ENCODE data around the gene AOAH.
A peak's percentile ranks its signal among the peaks of the same experiment; 100 is the strongest.
"Not testable (repeated sequence)": the region's sequence is repeated elsewhere in the genome, so short reads cannot be mapped to it uniquely, and the experiment has no call there.

The AOAH gene

GRCh38 chr7:36707465-36707864, 16.8 kb downstream of the AOAH start:
- peaks cover 74% of the 10 kb centered on the region for H3K4me1 Mint-ChIP-seq (ENCODE audit: low read depth)
- H3K4me3 Mint-ChIP-seq: peak overlapping the region; percentile 61
- no peaks in the 10 kb centered on the region for H3K27me3 Mint-ChIP-seq (ENCODE audit: low read depth)
- peak overlapping the region; percentile 79 for H3K27ac Mint-ChIP-seq
- H3K36me3 Mint-ChIP-seq (ENCODE audit: low read depth): peaks cover 93% of the 10 kb centered on the region
- peaks cover 53% of the 10 kb centered on the region for H3K9me3 Mint-ChIP-seq
- DNase-seq (ENCODE audit: low spot score): no peak

- H3K27me3 Mint-ChIP-seq (ENCODE audit: low read depth); DNase-seq (ENCODE audit: low spot score): not testable (repeated sequence)
- Mint-ChIP-seq H3K27ac (peak overlapping the region; percentile 48), H3K4me1 (ENCODE audit: low read depth) (peaks cover 65% of the 10 kb centered on the region), H3K4me3 (peak overlapping the region; percentile 16), H3K9me3 (peaks cover 52% of the 10 kb centered on the region), H3K36me3 (ENCODE audit: low read depth) (peaks cover 83% of the 10 kb centered on the region)
Measured at GRCh38 chr7:36703860-36704259, 20.4 kb downstream of the AOAH start.

- Mint-ChIP-seq H3K9me3 (peaks cover 3% of the 10 kb centered on the region), H3K4me1 (ENCODE audit: low read depth) (peaks cover 48% of the 10 kb centered on the region), H3K27ac (peak overlapping the region; percentile 93), H3K27me3 (ENCODE audit: low read depth) (no peaks in the 10 kb centered on the region), H3K4me3 (peak overlapping the region; percentile 78), H3K36me3 (ENCODE audit: low read depth) (peaks cover 42% of the 10 kb centered on the region)
- DNase-seq (ENCODE audit: low spot score): no peak
Measured at GRCh38 chr7:36692456-36692855, 31.8 kb downstream of the AOAH start.

- peak overlapping the region; percentile 93 for H3K27ac Mint-ChIP-seq
- H3K4me1 Mint-ChIP-seq (ENCODE audit: low read depth): peaks cover 52% of the 10 kb centered on the region
- peaks cover 3% of the 10 kb centered on the region for H3K9me3 Mint-ChIP-seq
- peaks cover 41% of the 10 kb centered on the region for H3K36me3 Mint-ChIP-seq (ENCODE audit: low read depth)
- no peaks in the 10 kb centered on the region for H3K27me3 Mint-ChIP-seq (ENCODE audit: low read depth)
- DNase-seq (ENCODE audit: low spot score): no peak
- H3K4me3 Mint-ChIP-seq: peak overlapping the region; percentile 78
Measured at GRCh38 chr7:36691983-36692382, 32.3 kb downstream of the AOAH start.

GRCh38 chr7:36690514-36691187, 33.6 kb downstream of the AOAH start:
- no peak for DNase-seq (ENCODE audit: low spot score)
- Mint-ChIP-seq H3K27me3 (ENCODE audit: low read depth) (no peaks in the 10 kb centered on the region), H3K4me3 (peak overlapping the region; percentile 60), H3K27ac (peak overlapping the region; percentile 93), H3K36me3 (ENCODE audit: low read depth) (peaks cover 39% of the 10 kb centered on the region), H3K9me3 (peaks cover 3% of the 10 kb centered on the region), H3K4me1 (ENCODE audit: low read depth) (peaks cover 59% of the 10 kb centered on the region)

DNA sequence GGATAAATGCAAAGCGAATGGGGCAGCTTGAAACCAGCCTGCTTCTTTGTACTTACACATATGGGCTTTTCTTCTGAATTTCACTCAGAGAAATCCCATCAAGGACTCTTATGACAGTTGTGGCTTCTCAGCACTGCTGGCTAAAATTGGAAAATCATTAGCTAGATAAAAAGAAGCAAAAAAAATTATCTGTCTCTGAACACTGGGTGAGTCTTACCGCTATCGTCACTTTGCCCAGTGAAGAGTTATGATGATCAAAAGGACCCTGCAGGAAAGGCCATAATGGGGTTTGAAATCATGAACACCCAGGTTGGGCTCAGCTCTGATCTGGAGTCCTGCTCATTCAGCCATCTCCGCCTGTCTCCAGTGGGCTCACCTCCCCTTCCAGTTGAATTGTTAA, 34.3 kb downstream of the AOAH start:
- H3K27me3 Mint-ChIP-seq (ENCODE audit: low read depth): no peaks in the 10 kb centered on the region
- peak overlapping the region; percentile 93 for H3K27ac Mint-ChIP-seq
- H3K4me3 Mint-ChIP-seq: peak overlapping the region; percentile 60
- DNase-seq (ENCODE audit: low spot score): no peak
- peaks cover 3% of the 10 kb centered on the region for H3K9me3 Mint-ChIP-seq
- H3K4me1 Mint-ChIP-seq (ENCODE audit: low read depth): peaks cover 63% of the 10 kb centered on the region
- H3K36me3 Mint-ChIP-seq (ENCODE audit: low read depth): peaks cover 44% of the 10 kb centered on the region

DNA sequence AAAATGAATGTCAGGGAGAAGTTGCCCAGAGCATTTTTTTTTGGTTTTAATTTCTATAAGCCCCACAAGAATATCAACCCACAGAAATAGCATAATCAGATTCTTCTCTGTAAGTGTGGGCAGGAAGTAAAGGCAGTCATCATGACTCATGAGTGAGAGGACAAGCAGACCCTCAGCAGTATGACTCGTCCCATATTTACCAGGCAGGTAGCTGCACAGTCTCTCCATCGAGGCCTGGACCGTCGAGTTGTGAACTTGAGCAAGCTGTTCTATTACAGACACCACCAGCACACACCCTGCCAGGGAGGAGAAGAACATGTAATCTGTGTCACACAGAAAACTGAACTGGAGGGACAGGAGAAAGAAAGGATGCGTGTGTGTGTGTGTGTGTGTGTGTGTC, 37.8 kb downstream of the AOAH start:
- Mint-ChIP-seq H3K4me3 (peak overlapping the region; percentile 70), H3K36me3 (ENCODE audit: low read depth) (peaks cover 49% of the 10 kb centered on the region), H3K4me1 (ENCODE audit: low read depth) (peaks cover 72% of the 10 kb centered on the region), H3K9me3 (no peaks in the 10 kb centered on the region), H3K27ac (peak overlapping the region; percentile 92), H3K27me3 (ENCODE audit: low read depth) (no peaks in the 10 kb centered on the region)
- DNase-seq (ENCODE audit: low spot score): peak; percentile 68

DNA sequence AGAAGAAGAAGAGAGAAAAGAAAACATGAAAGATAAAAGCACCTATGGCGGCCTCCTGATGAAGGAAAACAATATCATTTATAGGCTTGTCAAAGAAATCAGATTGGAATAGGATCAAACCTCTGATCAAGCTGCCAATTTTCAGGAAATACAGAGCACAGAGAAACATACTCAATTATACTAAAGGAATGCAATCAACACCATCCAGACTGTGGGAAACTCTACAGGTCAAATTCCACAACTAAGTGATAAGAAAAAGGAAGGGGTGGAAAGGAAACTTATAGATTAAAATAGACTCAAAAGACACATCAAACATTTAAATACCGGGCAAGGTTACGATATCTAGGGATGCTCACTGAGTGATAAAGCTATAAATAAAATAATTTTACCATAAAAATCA, 39.3 kb downstream of the AOAH start:
- Mint-ChIP-seq H3K36me3 (ENCODE audit: low read depth) (peaks cover 50% of the 10 kb centered on the region), H3K27me3 (ENCODE audit: low read depth) (no peaks in the 10 kb centered on the region), H3K27ac (peak overlapping the region; percentile 43), H3K9me3 (peaks cover 3% of the 10 kb centered on the region), H3K4me3 (peak overlapping the region; percentile 9), H3K4me1 (ENCODE audit: low read depth) (peaks cover 66% of the 10 kb centered on the region)
- DNase-seq (ENCODE audit: low spot score): no peak

- H3K4me3 Mint-ChIP-seq: peak overlapping the region; percentile 57
- H3K4me1 Mint-ChIP-seq (ENCODE audit: low read depth): peaks cover 60% of the 10 kb centered on the region
- H3K27me3 Mint-ChIP-seq (ENCODE audit: low read depth): no peaks in the 10 kb centered on the region
- H3K36me3 Mint-ChIP-seq (ENCODE audit: low read depth): peaks cover 49% of the 10 kb centered on the region
- H3K27ac Mint-ChIP-seq: peak overlapping the region; percentile 80
- DNase-seq (ENCODE audit: low spot score): peak; percentile 64
- peaks cover 3% of the 10 kb centered on the region for H3K9me3 Mint-ChIP-seq
Measured at GRCh38 chr7:36683695-36684357, 40.5 kb downstream of the AOAH start.

DNA sequence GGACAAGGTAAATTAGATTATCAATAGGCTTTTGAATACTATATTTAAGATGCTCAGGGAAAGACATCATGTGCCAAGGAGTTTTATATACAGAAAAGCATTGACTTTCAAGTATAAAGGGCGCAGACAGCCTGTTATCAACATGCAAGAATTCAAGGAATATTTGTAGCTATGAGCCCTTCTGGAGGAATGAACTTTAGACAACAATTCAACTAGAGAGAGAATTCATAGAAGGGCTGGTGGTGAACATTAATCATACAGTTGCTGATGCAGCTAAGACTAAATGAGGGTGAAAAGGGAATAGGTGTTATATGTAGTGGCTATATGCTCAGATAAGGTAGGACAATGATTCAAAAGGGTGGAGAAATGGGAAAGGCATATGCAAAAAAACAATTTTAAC, 41.2 kb downstream of the AOAH start:
- no peak for DNase-seq (ENCODE audit: low spot score)
- H3K27ac Mint-ChIP-seq: peak overlapping the region; percentile 80
- H3K9me3 Mint-ChIP-seq: peaks cover 3% of the 10 kb centered on the region
- peak overlapping the region; percentile 19 for H3K4me3 Mint-ChIP-seq
- H3K36me3 Mint-ChIP-seq (ENCODE audit: low read depth): peaks cover 49% of the 10 kb centered on the region
- peaks cover 67% of the 10 kb centered on the region for H3K4me1 Mint-ChIP-seq (ENCODE audit: low read depth)
- no peaks in the 10 kb centered on the region for H3K27me3 Mint-ChIP-seq (ENCODE audit: low read depth)

DNA sequence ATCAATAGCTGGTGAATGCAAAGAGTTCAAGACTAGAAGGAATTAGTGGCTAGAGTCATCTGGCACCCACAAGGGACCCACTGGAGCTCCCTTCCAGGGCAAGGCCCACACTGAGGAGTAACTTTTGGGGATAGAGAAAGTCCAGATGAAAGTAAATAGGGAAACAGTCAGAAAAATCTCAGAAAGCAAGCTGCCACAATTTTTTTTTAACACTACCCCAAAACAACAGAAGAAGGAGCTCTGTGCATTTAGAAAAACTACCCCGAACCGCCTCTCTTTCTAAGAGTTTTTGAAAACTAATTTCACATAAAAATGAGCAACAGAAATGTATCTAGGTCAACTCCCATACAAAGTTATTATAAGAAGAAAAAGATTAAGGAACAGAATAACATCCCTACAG, 42.2 kb downstream of the AOAH start:
- Mint-ChIP-seq H3K4me3 (peak overlapping the region; percentile 18), H3K27me3 (ENCODE audit: low read depth) (no peaks in the 10 kb centered on the region), H3K36me3 (ENCODE audit: low read depth) (peaks cover 50% of the 10 kb centered on the region), H3K4me1 (ENCODE audit: low read depth) (peaks cover 70% of the 10 kb centered on the region), H3K9me3 (peaks cover 3% of the 10 kb centered on the region), H3K27ac (peak overlapping the region; percentile 70)
- DNase-seq (ENCODE audit: low spot score): no peak

DNA sequence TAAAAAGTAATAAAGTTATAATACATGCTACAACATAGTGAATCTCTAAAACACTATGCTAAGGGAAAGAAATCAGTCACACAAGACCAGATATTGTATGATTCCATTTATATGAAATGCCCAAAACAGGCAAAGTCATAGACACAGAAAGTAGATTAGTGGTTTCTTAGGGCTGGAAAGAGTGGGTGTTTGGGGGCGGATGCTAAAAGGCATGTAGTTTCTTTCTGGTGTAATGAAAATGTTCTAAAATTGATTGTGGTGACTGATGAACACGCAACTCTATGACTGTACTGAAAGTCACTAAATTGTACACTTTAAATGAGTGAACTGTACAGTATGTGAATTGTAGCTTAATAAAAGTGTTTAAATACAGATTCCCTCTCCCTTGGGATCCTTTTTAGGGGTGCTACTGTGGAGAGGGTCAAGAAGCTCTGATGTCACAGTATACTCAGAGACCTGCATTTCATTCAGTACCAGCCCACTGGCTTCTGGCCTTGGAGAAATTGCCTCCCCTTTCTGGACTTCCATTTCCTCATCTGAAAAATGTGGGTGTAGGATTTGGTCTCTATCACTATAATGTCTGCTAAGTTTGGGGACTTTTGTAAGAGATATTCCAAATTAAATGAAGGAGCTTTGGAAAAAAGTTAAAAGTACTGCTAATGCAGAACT, 46.4 kb downstream of the AOAH start:
- Mint-ChIP-seq H3K9me3 (peaks cover 3% of the 10 kb centered on the region), H3K36me3 (ENCODE audit: low read depth) (peaks cover 54% of the 10 kb centered on the region), H3K4me3 (peak overlapping the region; percentile 69), H3K27me3 (ENCODE audit: low read depth) (no peaks in the 10 kb centered on the region), H3K27ac (peak overlapping the region; percentile 90), H3K4me1 (ENCODE audit: low read depth) (peaks cover 56% of the 10 kb centered on the region)
- peak; percentile 87 for DNase-seq (ENCODE audit: low spot score)

GRCh38 chr7:36673703-36674102, 50.6 kb downstream of the AOAH start:
- peaks cover 55% of the 10 kb centered on the region for H3K36me3 Mint-ChIP-seq (ENCODE audit: low read depth)
- no peak for DNase-seq (ENCODE audit: low spot score)
- no peak overlapping the region for H3K27ac Mint-ChIP-seq
- H3K9me3 Mint-ChIP-seq: no peaks in the 10 kb centered on the region
- H3K4me1 Mint-ChIP-seq (ENCODE audit: low read depth): peaks cover 55% of the 10 kb centered on the region
- H3K27me3 Mint-ChIP-seq (ENCODE audit: low read depth): no peaks in the 10 kb centered on the region
- no peak overlapping the region for H3K4me3 Mint-ChIP-seq

GRCh38 chr7:36671432-36671829, 52.9 kb downstream of the AOAH start:
- Mint-ChIP-seq H3K4me1 (ENCODE audit: low read depth) (peaks cover 50% of the 10 kb centered on the region), H3K9me3 (peaks cover 4% of the 10 kb centered on the region), H3K27ac (no peak overlapping the region), H3K27me3 (ENCODE audit: low read depth) (no peaks in the 10 kb centered on the region), H3K36me3 (ENCODE audit: low read depth) (peaks cover 63% of the 10 kb centered on the region), H3K4me3 (no peak overlapping the region)
- DNase-seq (ENCODE audit: low spot score): no peak

All from T-helper 2 cell treated with Interferon-gamma antibody and Interleukin-4, amounts not matched to agents 5 μg/mL and 100 μg/mL, for 36 hours (primary cell).